Smooth muscle cell (in vitro differentiated cells): ENCODE data around the gene PYGB. TPM values are rescaled to one million over a fixed set of nuclear protein-coding genes. Genes with fewer than 3 reads are reported as not detected.

ENCODE experiments used
- DNase-seq: peaks from one replicate; lab custom pipeline; 2025; ENCODE audit not compliant: unreplicated experiment; lab: John Stamatoyannopoulos, UW
- H2AFZ ChIP-seq: fragments of 200-600 bp; sonication (generic); 2 replicates; pipeline ENCODE4 v1.6.0; 2016; ENCODE audit warnings: antibody characterized with exemption, low read depth, mild to moderate bottlenecking
- H3F3A ChIP-seq: fragments of 200-600 bp; sonication (generic); 2 replicates; pipeline ENCODE4 v1.6.0; 2017; ENCODE audit warnings: antibody characterized with exemption, low read depth
- H3K27ac ChIP-seq: fragments of 200-600 bp; sonication (generic); 2 replicates; pipeline ENCODE4 v1.5.1; 2016; ENCODE audit warnings: low read depth, mild to moderate bottlenecking
- H3K27me3 ChIP-seq: fragments of 200-600 bp; sonication (generic); 2 replicates; pipeline ENCODE4 v1.6.1; 2016; ENCODE audit warnings: low read depth, mild to moderate bottlenecking
- H3K36me3 ChIP-seq: fragments of 200-600 bp; sonication (generic); 2 replicates; pipeline ENCODE4 v1.5.1; 2016; ENCODE audit warnings: low read depth
- H3K4me1 ChIP-seq: fragments of 200-600 bp; sonication (generic); 2 replicates; pipeline ENCODE4 v1.5.1; 2016; ENCODE audit warnings: low read depth
- H3K4me2 ChIP-seq: fragments of 200-600 bp; sonication (generic); 2 replicates; pipeline ENCODE4 v1.6.0; 2016; ENCODE audit warnings: mild to moderate bottlenecking
- H3K4me3 ChIP-seq: fragments of 200-600 bp; sonication (generic); 2 replicates; pipeline ENCODE4 v1.5.1; 2016; ENCODE audit warnings: mild to moderate bottlenecking
- H3K79me2 ChIP-seq: fragments of 200-600 bp; sonication (generic); 2 replicates; pipeline ENCODE4 v1.6.0; 2016; ENCODE audit warnings: low read depth, mild to moderate bottlenecking
- H3K9ac ChIP-seq: fragments of 200-600 bp; sonication (generic); 2 replicates; pipeline ENCODE4 v1.6.0; 2016; ENCODE audit warnings: low read depth
- H3K9me3 ChIP-seq: fragments of 200-600 bp; sonication (generic); replicated peaks from 2 replicates; pipeline ENCODE4 v1.5.1; 2016; ENCODE audit warnings: low read depth
- H4K20me1 ChIP-seq: fragments of 200-600 bp; sonication (generic); 2 replicates; pipeline ENCODE4 v1.6.0; 2016; ENCODE audit warnings: low read depth
- WGBS: methylation state at CpG from one replicate; pipeline ENCODE4 v1.1.7; 2016; ENCODE audit warnings: low lambda C conversion rate; 5-methylcytosine and 5-hydroxymethylcytosine counted together
- polyA plus RNA-seq: library from polyadenylated mRNA; unstranded; fragments of >200 nt; fragmentation: Nextera tagmentation; extraction: Ambion mirVana; gene quantifications from 2 replicates; pipeline ENCODE4 v1.2.1, GENCODE V29; 2016
- total RNA-seq: library from RNA; depleted of rRNA; stranded (reverse); fragments of >200 nt; gene quantifications from 2 replicates; pipeline ENCODE4 v1.2.3, GENCODE V29; 2014
- TF ChIP-seq, protein P1 (sequence below): fragments of 200-600 bp; sonication (generic); IDR thresholded peaks from 2 replicates; pipeline ENCODE4 v1.5.1; 2017; ENCODE audit warnings: borderline replicate concordance, mild to moderate bottlenecking, antibody characterized with exemption; ENCODE audit not compliant: insufficient read depth, poor library complexity, severe bottlenecking

PYGB gene
- total and polyA plus RNA-seq, 2 experiments from 2014 or later = 31.8 to 39.4 TPM

- DNase-seq = no peak
- Histone ChIP-seq H3F3A (no peaks in the 10 kb centered on the region), H3K9me3 (no peaks in the 10 kb centered on the region), H4K20me1 (no peaks in the 10 kb centered on the region), H3K9ac (no peak overlapping the region), H3K27ac (no peak overlapping the region), H2AFZ (no peak overlapping the region), H3K36me3 (no peaks in the 10 kb centered on the region), H3K4me3 (no peak overlapping the region), H3K4me1 (no peaks in the 10 kb centered on the region), H3K27me3 (no peaks in the 10 kb centered on the region), H3K79me2 (no peaks in the 10 kb centered on the region), H3K4me2 (no peak overlapping the region)
- TF ChIP-seq, protein P1, sequence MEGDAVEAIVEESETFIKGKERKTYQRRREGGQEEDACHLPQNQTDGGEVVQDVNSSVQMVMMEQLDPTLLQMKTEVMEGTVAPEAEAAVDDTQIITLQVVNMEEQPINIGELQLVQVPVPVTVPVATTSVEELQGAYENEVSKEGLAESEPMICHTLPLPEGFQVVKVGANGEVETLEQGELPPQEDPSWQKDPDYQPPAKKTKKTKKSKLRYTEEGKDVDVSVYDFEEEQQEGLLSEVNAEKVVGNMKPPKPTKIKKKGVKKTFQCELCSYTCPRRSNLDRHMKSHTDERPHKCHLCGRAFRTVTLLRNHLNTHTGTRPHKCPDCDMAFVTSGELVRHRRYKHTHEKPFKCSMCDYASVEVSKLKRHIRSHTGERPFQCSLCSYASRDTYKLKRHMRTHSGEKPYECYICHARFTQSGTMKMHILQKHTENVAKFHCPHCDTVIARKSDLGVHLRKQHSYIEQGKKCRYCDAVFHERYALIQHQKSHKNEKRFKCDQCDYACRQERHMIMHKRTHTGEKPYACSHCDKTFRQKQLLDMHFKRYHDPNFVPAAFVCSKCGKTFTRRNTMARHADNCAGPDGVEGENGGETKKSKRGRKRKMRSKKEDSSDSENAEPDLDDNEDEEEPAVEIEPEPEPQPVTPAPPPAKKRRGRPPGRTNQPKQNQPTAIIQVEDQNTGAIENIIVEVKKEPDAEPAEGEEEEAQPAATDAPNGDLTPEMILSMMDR = no peak
- 98% methylated on average over 16 of the region's 16 CpGs for WGBS
Measured at GRCh38 chr20:25287631-25288290, 39.9 kb downstream of the PYGB start.

- H3K4me1 ChIP-seq = no peaks in the 10 kb centered on the region
- 98% methylated on average over 22 of the region's 22 CpGs for WGBS
- DNase-seq = no peak
- no peaks in the 10 kb centered on the region for H3K36me3 ChIP-seq
- no peak overlapping the region for H3K27ac ChIP-seq
- H3K4me2 ChIP-seq = no peak overlapping the region
- H3F3A ChIP-seq = no peaks in the 10 kb centered on the region
- H4K20me1 ChIP-seq = no peaks in the 10 kb centered on the region
- H3K27me3 ChIP-seq = no peaks in the 10 kb centered on the region
- no peaks in the 10 kb centered on the region for H3K79me2 ChIP-seq
- TF ChIP-seq, protein P1 = no peak
- H3K9me3 ChIP-seq = no peaks in the 10 kb centered on the region
- H3K4me3 ChIP-seq = no peak overlapping the region
- H3K9ac ChIP-seq = no peak overlapping the region
- H2AFZ ChIP-seq = no peak overlapping the region
Measured at GRCh38 chr20:25288291-25289181, 40.7 kb downstream of the PYGB start.

GRCh38 chr20:25289886-25290597, 42.2 kb downstream of the PYGB start:
- no peaks in the 10 kb centered on the region for H3K9me3 ChIP-seq
- no peaks in the 10 kb centered on the region for H3K4me1 ChIP-seq
- no peak overlapping the region for H3K4me2 ChIP-seq
- no peaks in the 10 kb centered on the region for H4K20me1 ChIP-seq
- TF ChIP-seq, protein P1 = no peak
- no peaks in the 10 kb centered on the region for H3K79me2 ChIP-seq
- no peak for DNase-seq
- H3K27ac ChIP-seq = no peak overlapping the region
- no peak overlapping the region for H3K9ac ChIP-seq
- 96% methylated on average over 24 of the region's 24 CpGs for WGBS
- H3K27me3 ChIP-seq = no peaks in the 10 kb centered on the region
- no peak overlapping the region for H3K4me3 ChIP-seq
- H3F3A ChIP-seq = no peaks in the 10 kb centered on the region
- no peak overlapping the region for H2AFZ ChIP-seq
- H3K36me3 ChIP-seq = no peaks in the 10 kb centered on the region
